Stimulated activated naive CD4-positive, alpha-beta T cell (primary cell): ENCODE measurements around the gene BCL2L2.
"Not testable (repeated sequence)": the region's sequence is repeated elsewhere in the genome, so short reads cannot be mapped to it uniquely, and the experiment has no call there.

Experiments used
- DNase-seq, 6 experiments: peaks; one replicate each; lab custom pipeline; 2025; lab: John Stamatoyannopoulos, UW

The BCL2L2 gene

GRCh38 chr14:23306412-23307145 is at the start of gene BCL2L2:
TSS of gene BCL2L2 (plus strand) at chr14:23306833. CDS start at chr14:23307768, 935 bp downstream.
- DNase-seq: no peak

DNA sequence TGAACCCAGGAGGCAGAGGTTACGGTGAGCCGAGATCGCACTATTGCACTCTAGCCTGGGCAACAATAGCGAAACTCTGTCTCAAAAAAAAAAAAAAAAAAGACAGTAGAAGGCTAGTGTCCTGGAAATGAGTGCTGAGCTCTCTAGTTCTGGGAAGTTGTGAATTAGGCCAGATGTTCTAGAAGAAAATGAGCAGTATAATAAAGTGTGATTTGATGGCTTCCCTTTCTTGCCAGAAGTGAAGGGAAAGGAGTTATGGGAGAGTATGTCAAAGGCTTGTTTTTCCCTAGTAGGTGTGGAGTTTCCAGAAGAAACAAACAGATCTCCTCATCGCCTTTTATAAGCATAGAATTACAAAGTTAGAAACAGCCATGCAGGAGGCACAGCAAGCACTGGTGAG is 48.4 kb upstream of the BCL2L2 start:
- no peak for DNase-seq

DNA sequence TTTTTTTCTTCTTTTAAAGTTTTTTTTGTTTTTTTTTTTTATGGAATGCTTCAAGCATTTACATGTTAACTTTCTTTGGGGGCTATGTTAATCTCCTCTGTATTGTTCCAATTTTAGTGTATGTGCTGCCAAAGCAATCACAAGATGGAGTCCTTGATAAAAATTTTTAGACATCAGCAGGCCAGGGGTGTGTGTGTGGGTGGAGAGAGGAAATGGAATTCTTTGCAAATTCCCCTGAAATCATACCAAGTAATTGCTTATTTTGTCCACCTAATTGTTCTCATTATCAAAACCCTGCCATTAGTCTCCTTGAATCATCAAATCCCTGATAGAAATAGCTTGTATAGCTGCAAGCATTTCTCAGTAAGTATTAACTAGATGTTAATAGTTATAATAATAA is 47.2 kb upstream of the BCL2L2 start:
- DNase-seq: no peak

- not testable (repeated sequence) for DNase-seq
These were observed 45.8 kb upstream of the BCL2L2 start for GRCh38 chr14:23260849-23261248.

DNA sequence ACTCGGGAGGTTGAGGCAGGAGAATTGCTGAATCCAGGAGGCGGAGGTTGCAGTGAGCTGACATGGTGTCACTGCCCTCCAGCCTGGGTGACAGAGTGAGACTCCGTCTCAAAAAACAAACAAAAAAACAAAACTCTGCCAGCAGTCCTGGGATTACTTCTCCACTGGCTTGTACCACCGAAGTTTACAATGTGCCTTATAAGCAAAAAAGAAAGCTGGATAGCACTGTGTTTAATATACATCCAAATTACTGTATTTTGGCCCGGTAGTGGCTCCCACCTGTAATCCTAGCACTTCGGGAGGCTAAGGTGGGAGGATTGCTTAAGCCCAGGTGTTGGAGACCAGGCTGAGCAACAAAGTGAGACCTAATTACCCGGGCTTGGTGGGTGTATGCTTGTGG is 37.4 kb upstream of the BCL2L2 start:
- no peak for DNase-seq

DNA sequence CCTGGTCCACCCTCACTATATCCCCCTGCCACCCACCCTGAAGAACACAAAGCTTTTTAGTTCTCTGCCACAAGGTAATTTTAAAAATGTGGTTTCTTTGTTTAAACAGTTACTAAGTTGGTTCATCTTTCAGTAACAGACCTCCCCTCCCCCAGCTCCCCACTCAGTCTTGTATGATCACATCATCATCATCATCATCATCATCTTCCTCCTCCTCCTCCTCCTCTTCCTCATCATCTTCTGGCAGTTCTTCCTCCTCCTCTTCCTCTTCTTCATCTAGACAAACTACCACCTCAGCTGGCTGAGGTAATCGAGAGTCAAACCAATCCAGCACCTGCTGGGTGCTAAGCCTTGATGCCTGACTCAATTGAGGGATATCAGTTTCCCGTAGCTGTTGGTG is 31.2 kb upstream of the BCL2L2 start:
- no peak for DNase-seq

DNA sequence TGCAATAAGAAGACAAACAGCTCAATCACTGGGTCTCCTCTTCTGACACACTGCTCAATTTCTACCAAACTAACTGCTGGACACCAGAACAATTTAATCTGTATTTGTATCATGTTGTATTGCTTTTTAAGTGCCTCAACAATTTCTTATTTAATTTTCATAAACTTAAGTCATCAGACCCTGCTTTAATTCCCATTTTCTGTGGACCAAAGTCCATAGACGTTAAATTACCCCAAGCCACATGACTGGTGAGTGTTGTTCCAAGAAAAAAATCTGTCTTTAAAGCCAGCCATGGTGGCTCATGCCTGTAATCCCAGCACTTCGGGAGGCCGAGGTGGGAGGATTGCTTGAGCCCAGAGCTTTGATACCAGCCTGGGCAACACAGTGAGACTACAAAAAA is 29.4 kb upstream of the BCL2L2 start:
- DNase-seq: no peak

DNA sequence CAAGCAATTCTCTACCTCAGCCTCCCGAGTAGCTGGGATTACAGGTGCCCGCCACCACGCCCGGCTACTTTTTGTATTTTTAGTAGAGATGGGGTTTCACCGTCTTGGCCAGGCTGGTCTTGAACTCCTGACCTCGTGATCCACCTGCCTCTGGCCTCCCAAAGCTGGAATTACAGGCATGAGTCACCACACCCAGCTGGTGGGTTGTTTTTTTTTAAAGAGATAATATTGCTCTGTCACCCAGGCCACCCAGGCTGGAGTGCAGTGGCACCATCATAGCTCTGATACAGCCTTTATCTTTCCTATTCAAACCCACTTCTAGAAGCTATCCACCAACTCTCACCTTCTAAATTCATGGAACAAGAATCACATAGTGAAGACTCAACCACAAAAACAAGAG is 28.7 kb upstream of the BCL2L2 start:
- DNase-seq: not testable (repeated sequence)

GRCh38 chr14:23281247-23281646 is 25.4 kb upstream of the BCL2L2 start:
- DNase-seq: no peak

GRCh38 chr14:23284654-23285529 is 21.7 kb upstream of the BCL2L2 start:
- no peak for DNase-seq

DNA sequence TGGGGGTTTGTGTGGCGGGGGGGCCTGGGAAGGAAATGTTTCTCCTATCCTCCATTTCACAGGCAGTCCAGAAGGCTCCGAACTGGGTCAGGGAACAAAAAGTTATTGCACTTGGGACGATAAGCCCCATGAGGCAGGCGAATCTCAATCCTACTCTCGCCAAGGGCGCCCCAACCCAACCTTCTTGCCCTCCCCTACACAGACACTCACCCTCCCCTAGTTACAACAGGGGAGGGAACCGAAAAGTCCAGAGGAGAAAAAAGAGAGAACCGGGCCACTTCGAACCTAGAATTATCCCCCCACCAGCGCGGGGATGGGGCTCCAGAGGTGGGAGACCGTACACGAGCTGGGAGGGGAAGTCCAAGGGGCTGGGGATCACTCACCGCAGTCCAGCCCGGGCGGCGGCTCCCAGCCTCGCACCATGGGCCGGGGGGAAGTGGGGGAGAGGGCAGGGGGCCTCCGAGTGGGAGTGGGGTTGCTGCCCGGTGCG is 21.1 kb upstream of the BCL2L2 start:
- no peak for DNase-seq

DNA sequence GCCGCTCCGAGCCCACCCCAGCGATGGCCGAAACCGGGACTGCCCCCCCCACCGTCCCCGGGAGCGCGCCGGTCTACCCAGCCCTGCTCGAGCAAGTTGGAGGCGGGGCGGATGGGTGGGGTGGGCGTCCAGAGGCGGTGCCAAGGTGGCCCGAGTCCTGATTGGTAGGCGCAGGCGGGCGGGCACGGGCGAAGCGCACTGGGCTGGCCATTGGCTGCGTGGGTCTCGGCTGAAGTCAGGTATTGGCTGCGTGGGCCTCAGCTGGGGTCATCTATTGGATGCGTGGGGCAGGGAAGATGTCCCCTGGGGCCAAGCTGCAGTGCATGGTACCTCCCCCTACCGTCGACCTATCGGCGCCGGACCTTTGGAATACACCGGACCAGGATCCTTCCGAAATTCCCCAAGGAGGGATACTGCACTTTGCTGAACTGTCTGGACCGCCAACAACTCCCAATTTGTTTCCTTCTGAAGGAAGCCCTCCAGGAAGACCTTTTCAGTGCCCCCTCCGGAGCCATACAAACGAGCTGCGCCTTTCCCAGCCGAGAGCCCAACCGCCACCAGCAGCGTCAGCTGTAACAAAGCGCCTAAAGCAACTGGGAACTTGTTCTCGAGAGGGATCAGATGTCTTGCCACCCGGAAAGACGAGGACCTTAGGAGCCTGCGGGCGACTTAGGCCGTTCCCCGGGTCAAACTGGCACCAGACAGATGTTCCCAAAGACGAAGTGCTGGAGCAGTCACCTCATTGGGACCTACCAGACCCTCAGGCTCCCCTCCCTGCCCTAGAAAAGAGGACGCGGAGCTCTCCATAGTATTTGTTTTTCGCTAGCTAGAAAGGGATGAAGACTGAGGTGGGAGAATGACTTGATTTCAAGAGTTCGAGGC is 20.4 kb upstream of the BCL2L2 start, which contains the start of gene HOMEZ:
HOMEZ (minus strand) TSS at position 113 of the 882 bp plus-strand sequence. CDS start 180 bp downstream, outside the sequence.
- peak; percentile 90 to 97 (median 94) for DNase-seq

DNA sequence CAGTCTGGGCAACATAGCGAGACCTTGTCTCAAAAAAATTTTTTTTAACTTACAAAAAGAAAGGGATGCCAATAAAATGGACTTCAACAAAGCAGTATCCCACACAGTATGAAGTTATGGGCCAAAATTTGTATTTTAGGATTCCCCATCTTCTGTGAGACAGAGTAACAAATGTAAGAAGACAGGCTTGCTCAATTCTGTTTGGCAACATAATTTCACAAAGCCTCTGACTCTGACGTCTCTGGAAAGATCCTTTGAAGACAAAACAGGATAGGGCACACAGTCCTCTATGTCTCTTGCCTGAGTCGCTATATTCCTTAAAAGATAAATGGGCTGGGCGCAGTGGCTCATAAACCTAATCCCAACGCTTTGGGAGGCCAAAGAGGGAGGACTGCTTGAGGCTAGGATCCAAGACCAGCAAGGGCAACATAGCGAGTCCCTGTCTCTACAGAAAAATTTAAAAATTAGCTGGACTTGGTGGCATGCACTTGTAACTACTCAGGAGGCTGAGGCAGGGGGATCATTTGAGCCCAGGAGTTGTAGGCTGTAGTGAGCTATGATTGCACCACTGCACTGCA is 19.6 kb upstream of the BCL2L2 start:
- DNase-seq: no peak

- DNase-seq: peak; percentile 41 to 83 (median 59)
These were observed 11.7 kb upstream of the BCL2L2 start for GRCh38 chr14:23294734-23295561.

GRCh38 chr14:23296012-23296777 is 10.4 kb upstream of the BCL2L2 start:
- no peak for DNase-seq

DNA sequence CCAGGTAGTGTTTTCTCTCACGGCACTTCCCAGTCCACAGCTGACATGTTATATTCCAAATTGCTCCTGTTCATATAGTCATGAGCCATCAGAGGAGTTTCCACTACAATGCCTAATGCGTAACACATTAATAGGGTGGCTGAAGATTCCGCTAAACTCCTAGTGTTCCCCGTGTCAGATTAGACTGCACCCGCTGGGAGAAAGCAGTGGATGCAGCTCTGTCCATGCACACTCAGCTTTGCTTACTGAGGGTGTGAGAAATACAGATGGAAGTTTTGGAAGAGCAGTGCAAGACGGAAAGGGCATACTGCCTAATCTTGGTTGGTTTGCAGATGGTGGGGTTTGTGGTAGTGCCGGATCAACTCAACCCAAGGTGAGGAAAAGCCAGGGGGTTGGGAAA is 9.5 kb upstream of the BCL2L2 start:
- DNase-seq: no peak

DNA sequence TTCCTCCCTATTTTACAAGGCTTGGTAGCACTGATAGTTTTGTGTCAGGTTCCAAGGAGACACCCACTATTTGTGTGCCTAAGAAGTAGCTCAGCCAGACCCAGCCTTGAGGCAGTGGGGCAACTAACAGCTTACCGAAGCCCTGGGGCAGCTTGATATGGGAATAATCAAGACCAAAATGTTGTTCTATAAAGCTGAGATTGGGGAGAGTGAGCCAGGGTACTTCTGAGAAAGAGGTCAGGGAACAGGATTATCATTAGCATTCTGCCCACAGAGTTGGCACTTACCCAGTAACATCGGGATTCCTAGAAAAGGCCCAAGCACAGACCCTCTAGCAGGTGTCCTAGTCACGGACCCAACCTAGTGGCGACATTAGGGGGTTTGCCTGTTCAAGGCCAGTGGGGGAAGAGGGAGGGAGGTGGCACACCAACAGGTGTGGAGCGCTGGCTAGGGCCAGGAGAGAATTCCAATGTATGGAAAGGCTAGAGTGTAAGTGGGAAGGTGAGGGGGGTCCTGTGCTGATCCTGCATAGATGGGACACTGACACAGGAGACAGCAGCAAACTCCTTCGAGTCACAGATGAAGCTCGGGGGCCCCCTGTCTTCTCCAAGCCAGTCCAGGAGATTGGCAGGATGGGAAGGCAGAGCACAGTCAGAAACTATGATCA is 8.9 kb upstream of the BCL2L2 start:
- DNase-seq: no peak

- peak in 3 of 6 experiments; percentile 8 to 20 (median 16) for DNase-seq
These were observed 7.2 kb upstream of the BCL2L2 start for GRCh38 chr14:23299211-23299957.
